Spinal cord (tissue), 10 donors: Measurements from ENCODE around the gene ABCG5. TPM values are rescaled to one million over a fixed set of nuclear protein-coding genes. Genes with fewer than 3 reads are reported as not detected.

Source experiments
- DNase-seq, 6 donors: peaks; one replicate each; pipeline versions ENCODE4 v3.0.0 to v3.0.0-alpha.2; 2013 to 2015; ENCODE audit warnings: low spot score in 6 of 6, low read depth in 4 of 6
- H3K27ac ChIP-seq: one replicate; pipeline ENCODE4 v1.5.1; 2013; ENCODE audit warnings: low read depth, low read length, control low read depth
- H3K27me3 ChIP-seq: one replicate; pipeline ENCODE4 v1.6.1; 2013; ENCODE audit warnings: low read length; ENCODE audit not compliant: control insufficient read depth, insufficient read depth
- H3K36me3 ChIP-seq: one replicate; pipeline ENCODE4 v1.6.1; 2013; ENCODE audit warnings: low read length; ENCODE audit not compliant: control insufficient read depth, insufficient read depth
- H3K4me1 ChIP-seq: one replicate; pipeline ENCODE4 v1.6.1; 2013; ENCODE audit warnings: low read length; ENCODE audit not compliant: control insufficient read depth, insufficient read depth
- H3K4me3 ChIP-seq: one replicate; pipeline ENCODE4 v1.5.1; 2013; ENCODE audit warnings: low read depth, low read length, control low read depth
- H3K9me3 ChIP-seq: one replicate; pipeline ENCODE4 v1.6.1; 2013; ENCODE audit warnings: low read length; ENCODE audit not compliant: control insufficient read depth, insufficient read depth
- WGBS: methylation state at CpG from one replicate; pipeline ENCODE4 v1.1.5; 2013; ENCODE audit warnings: missing lambda C conversion rate; ENCODE audit not compliant: insufficient coverage; 5-methylcytosine and 5-hydroxymethylcytosine counted together
- long read RNA-seq, 4 donors: transcript quantifications; one replicate each; lab custom pipeline, GENCODE V29; 2026
- polyA plus RNA-seq, 2 donors: library from polyadenylated mRNA; unstranded; fragments of 120-200 nt; gene quantifications; one replicate each; pipeline ENCODE4 v1.2.1, GENCODE V29; 2013; ENCODE audit not compliant: insufficient read length in 2 of 2
- total RNA-seq, 2 donors: library from RNA; depleted of rRNA in 1 of 2; stranded (reverse); fragments of 120-200 nt in 1 of 2; fragments of >200 nt in 1 of 2; gene quantifications; one replicate each; pipeline versions ENCODE4 v1.2.3 to v1.2.4, GENCODE V29; 2013 to 2014
- donor health status: healthy.

ABCG5 gene
- total RNA-seq (under 1 TPM; 0.06 to 0.10 TPM), polyA plus RNA-seq (under 1 TPM; 0.38 to 0.44 TPM)
- long read RNA-seq, donor 1: 0 reads
- long read RNA-seq, donor 2, partial matches to known transcripts: 9 of 9 reads
- long read RNA-seq, donor 2, other reads (novel, unspliced or antisense): 0 of 9 reads
- long read RNA-seq, donor 3: 0 reads
- long read RNA-seq, donor 4: 0 reads

GRCh38 chr2:43838560-43839267 lies at the start of gene ABCG5, which contains the start of gene ABCG8:
Gene ABCG5, minus strand, starts transcription at chr2:43838839. Its CDS starts 160 bp downstream, at chr2:43838679.
Gene ABCG8, plus strand, starts transcription at chr2:43838971. Its CDS starts 83 bp downstream, at chr2:43839054.
- Histone ChIP-seq H3K4me1 (no peaks in the 10 kb centered on the region), H3K27me3 (no peaks in the 10 kb centered on the region), H3K9me3 (no peaks in the 10 kb centered on the region), H3K36me3 (no peaks in the 10 kb centered on the region), H3K27ac (no peak within 1 kb of the TSS), H3K4me3 (no peak within 1 kb of the TSS)
- WGBS: 94% methylated on average over 20 of the region's 20 CpGs
- no peak for DNase-seq

- DNase-seq: no peak
- Histone ChIP-seq H3K27me3 (no peaks in the 10 kb centered on the region), H3K27ac (no peak overlapping the region), H3K9me3 (no peaks in the 10 kb centered on the region), H3K36me3 (peaks cover 23% of the 10 kb centered on the region), H3K4me1 (no peaks in the 10 kb centered on the region), H3K4me3 (no peak overlapping the region)
- 95% methylated on average over 5 of the region's 7 CpGs for WGBS
These were observed 48.5 kb upstream of the ABCG5 start for GRCh38 chr2:43887176-43887575.

DNA sequence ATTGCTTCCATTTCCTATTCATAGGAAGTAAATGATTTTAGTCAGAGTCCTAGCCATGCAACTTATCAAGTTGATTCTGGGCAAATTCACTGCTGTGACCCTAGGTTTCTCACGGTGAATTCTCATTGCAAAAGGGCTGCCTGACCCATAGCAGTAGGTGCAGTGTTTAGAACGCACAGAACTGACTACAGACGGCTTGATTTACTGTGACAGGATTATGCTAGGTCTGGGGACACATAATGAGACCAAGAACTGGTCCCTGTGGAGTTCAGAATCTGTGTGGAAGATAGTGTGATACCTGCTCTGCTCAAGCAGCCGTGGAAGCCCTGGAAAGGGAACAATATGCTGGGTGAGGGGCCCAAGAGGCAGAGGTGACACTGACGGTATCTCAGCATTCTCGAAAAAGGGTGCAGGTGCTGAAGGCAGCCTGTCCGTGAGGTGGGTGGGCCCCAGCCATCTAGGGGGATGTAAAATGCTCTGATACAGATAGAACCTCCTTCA lies 46.5 kb upstream of the ABCG5 start:
- Histone ChIP-seq H3K9me3 (no peaks in the 10 kb centered on the region), H3K36me3 (peaks cover 17% of the 10 kb centered on the region), H3K4me1 (no peaks in the 10 kb centered on the region), H3K27ac (no peak overlapping the region), H3K4me3 (no peak overlapping the region), H3K27me3 (no peaks in the 10 kb centered on the region)
- 63% methylated on average over 6 of the region's 7 CpGs for WGBS
- DNase-seq: peak in 1 of 6 donors; percentile 24

DNA sequence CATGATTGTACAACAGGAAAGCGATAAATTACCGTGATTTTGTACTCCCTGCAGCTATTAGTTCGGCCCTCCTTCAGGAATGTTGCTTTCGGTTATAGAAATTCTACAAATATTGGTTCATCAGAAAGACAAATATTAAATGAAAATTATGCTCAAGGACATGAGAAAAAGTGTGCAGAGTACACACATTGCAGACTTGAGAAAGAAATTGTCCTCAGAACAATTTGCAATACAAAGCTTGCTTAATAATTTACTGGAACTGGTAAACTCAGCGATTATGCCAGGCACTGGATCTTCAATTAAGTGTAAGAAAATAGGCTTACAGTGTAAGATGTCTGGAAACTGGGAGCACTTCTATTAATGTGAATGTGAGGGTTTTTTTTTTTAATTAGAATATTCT lies 46.0 kb upstream of the ABCG5 start:
- Histone ChIP-seq H3K4me3 (no peak overlapping the region), H3K4me1 (no peaks in the 10 kb centered on the region), H3K27ac (no peak overlapping the region), H3K27me3 (no peaks in the 10 kb centered on the region), H3K9me3 (no peaks in the 10 kb centered on the region), H3K36me3 (peaks cover 17% of the 10 kb centered on the region)
- no CpG with 5 or more reads among the region's 5 CpGs for WGBS
- DNase-seq: peak in 1 of 6 donors; percentile 74

DNA sequence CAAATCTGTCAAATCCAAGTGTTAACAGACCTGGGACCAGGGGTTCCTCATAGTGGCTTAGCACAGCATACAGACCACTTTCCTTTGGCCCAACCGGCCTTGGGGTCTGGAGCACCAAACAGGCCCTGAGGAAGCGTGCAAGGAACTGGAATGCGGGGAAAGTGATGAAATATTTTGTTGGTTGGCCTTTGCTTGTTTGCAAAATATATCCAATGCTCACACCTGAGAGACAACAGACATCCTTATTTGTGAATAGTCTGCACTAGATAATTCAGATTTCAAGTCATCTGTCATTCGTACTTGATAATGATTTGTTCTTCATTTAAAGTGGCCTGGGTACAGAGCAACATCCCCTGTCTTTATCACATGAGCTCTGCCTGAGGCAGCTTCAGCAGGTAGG lies 43.7 kb upstream of the ABCG5 start:
- Histone ChIP-seq H3K9me3 (no peaks in the 10 kb centered on the region), H3K4me1 (no peaks in the 10 kb centered on the region), H3K27ac (no peak overlapping the region), H3K36me3 (peaks cover 10% of the 10 kb centered on the region), H3K4me3 (no peak overlapping the region), H3K27me3 (no peaks in the 10 kb centered on the region)
- no CpG with 5 or more reads among the region's 4 CpGs for WGBS
- DNase-seq: no peak

DNA sequence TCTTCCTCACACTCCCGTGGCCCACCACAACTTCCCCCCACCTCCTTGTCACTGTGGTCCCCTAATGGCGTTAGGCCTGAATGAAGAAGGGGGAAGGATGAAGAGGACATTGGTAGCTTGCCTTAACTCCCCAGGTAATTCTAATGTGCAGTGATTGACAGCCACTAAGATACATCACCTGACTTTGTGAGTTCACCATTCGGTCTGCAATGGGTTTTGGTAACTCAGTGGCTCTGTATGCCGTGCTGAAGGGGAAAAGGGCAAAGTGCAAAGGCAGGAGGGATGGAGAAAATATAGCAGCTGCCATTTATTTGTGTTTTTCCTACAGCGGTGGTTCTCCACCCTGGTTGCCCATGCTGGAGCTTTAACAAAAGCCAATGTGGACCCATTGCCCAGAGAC lies 42.3 kb upstream of the ABCG5 start:
- 90% methylated on average over 3 of the region's 5 CpGs for WGBS
- Histone ChIP-seq H3K27ac (no peak overlapping the region), H3K36me3 (peaks cover 2% of the 10 kb centered on the region), H3K4me1 (no peaks in the 10 kb centered on the region), H3K9me3 (no peaks in the 10 kb centered on the region), H3K27me3 (no peaks in the 10 kb centered on the region), H3K4me3 (no peak overlapping the region)
- DNase-seq: no peak

GRCh38 chr2:43880471-43880870 lies 41.8 kb upstream of the ABCG5 start:
- WGBS: 100% methylated on average over 1 of the region's 9 CpGs
- Histone ChIP-seq H3K9me3 (no peaks in the 10 kb centered on the region), H3K4me1 (no peaks in the 10 kb centered on the region), H3K36me3 (no peaks in the 10 kb centered on the region), H3K27ac (no peak overlapping the region), H3K4me3 (no peak overlapping the region), H3K27me3 (no peaks in the 10 kb centered on the region)
- DNase-seq: no peak

DNA sequence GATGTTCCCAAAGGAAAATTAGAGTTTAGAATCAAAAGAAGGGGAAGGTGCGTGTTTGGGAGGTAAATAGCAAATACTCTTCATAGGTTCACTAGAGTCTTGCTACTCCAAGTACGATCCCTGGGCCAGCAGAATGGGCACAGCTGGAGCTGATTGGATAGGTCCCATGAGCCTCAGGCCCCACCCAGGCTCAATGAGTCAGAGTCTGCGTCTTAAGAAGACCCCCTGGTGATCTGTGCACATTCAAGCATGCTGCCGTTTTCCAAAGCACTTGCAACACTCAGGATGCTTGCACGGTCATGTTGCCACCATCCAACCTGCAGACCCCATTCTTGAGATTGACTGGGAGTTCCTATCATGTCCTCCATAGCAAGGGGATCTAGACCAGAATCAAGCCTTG lies 40.6 kb upstream of the ABCG5 start:
- H3K27ac ChIP-seq: no peak overlapping the region
- no peak overlapping the region for H3K4me3 ChIP-seq
- H3K4me1 ChIP-seq: no peaks in the 10 kb centered on the region
- no peak for DNase-seq
- no peaks in the 10 kb centered on the region for H3K9me3 ChIP-seq
- H3K27me3 ChIP-seq: no peaks in the 10 kb centered on the region
- WGBS: 74% methylated on average over 4 of the region's 5 CpGs
- no peaks in the 10 kb centered on the region for H3K36me3 ChIP-seq

DNA sequence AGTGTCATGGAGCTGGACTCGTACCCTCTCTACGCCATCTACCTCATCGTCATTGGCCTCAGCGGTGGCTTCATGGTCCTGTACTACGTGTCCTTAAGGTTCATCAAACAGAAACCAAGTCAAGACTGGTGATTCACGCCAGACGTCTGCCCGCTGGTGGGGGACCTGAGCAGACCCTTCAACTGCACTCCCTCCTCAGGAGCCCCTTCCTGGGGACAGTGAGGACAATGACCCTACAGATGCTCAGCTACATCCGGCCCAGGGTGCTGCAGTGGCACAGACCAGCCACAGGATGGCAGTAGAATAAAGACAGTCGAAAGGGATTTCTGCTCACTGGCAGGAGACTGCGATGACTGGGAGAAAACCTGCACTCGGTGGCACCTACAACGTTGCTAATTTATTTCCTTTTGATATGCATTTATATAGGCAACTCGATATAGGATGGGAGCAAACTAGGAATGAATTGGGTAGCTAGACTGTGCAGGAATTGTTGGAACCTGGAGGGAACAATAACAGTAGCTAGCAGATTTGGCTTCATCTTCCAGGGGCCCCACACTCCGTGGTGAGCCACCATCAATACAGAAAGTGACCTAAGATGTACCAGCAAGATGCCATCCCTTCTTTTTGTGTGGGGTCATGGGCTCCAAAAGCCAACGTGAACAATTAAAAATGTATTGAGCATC lies 39.3 kb upstream of the ABCG5 start:
- Histone ChIP-seq H3K27me3 (no peaks in the 10 kb centered on the region), H3K27ac (no peak overlapping the region), H3K4me1 (no peaks in the 10 kb centered on the region), H3K36me3 (no peaks in the 10 kb centered on the region), H3K9me3 (no peaks in the 10 kb centered on the region), H3K4me3 (no peak overlapping the region)
- 45% methylated on average over 13 of the region's 16 CpGs for WGBS
- peak in 5 of 6 donors; percentile 23 to 83 (median 38) for DNase-seq
